ENCODE results near the gene C2orf74.

- TF ChIP-seq CTCF (IDR thresholded peaks at IDR 0.05; ENCODE audit: low read depth, low read length) (no peak), EZH2phosphoT487 (IDR thresholded peaks at IDR 0.05; ENCODE audit: low read depth) (no peak)
Measured at GRCh38 chr2:61125798-61126197, 36.2 kb upstream of the C2orf74 start.

Measured in OCI-LY3 (cell line).